Activated CD4-positive, CD25-positive, alpha-beta regulatory T cell treated with anti-CD3 and anti-CD28 coated beads, Interleukin-2, amount 50 U/mL, for 72 hours (primary cell): ENCODE data around the gene PEF1.

Source experiments
- DNase-seq: peaks from one replicate; pipeline ENCODE4 v3.0.0; 2021

Gene PEF1

DNA sequence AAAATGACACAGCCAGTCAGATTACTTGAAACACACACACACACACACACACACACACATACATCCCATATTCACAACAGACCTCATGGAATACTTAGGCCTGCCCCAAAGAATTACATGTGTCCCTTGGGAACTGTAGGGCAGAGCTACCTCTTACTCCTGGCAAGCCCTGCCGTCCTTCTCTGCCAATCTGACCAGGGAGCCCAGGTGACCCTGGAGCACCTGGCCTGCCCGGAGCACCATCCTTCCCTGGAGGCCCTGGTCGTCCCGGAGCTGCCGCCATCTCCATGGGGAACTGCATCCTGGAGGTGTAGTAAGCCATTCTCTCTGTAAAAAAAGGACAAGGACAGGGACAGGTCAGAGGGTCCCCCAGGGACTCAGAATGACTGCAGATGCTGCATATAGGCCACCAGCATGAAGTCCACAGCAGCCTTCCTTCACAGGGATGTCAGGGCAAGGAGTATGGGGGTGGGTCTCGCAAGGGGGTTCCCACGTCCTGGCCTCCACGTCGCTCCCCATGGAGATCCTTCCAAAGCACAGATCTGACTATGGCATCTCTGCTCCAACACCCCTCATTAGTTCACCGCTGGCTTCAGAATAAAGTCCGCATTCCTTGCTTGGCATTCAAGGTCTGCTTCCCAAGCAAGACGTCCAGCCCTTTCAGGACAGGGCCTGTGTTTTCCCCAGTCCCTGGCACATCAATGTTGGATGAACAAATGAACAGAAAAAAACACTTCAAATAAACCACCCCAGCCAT is 9.2 kb upstream of the PEF1 start:
- DNase-seq = no peak

GRCh38 chr1:31652891-31653499 is 8.3 kb upstream of the PEF1 start:
- DNase-seq = no peak

GRCh38 chr1:31651766-31652165 is 7.1 kb upstream of the PEF1 start:
- DNase-seq = no peak

- DNase-seq = no peak
Observed at GRCh38 chr1:31651089-31651420, 6.4 kb upstream of the PEF1 start.

DNA sequence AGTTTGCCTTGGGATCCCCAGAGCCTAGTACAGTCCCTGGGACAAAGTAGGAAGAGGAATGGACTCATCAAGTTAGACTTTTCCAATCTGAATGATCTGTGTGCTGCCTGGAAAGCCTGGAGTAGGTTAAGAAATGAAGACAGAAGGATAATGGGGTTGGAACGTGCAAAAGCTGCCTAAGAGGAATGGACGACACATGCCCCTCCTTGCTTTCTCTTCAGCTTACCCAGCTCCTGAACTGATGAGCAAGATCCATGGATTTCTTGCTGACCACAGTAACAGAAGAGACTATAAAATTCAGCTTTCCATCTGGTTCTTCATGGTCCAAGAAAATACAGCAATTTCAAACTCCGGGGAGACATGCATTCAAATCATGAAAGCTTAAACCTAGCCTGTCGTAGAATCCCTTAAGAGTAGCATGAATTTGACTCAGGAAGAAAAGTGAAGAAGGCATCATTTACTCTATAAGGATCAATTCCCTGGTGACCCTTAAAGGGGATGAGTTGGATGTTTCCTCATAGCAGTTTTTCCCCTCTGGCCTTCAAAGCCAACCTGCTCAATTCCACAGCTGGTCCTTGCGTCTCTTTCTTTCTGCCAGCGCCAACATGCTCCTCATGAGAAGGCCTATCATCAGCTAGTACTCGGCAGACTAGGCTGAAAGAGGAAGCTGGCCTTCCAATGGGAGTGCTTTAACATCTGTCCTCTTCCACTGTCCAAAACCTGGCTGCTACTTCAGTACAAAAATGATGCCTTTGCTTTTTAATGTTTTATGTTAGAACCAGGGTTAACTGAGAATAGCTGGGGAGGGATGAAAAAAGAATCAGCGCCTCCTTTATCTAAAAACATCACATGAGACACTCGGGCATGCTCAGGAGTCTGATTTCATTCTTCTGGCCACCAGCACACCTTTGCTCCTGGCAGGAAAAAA is 5.7 kb upstream of the PEF1 start:
- DNase-seq = no peak

GRCh38 chr1:31648641-31649357 is 4.1 kb upstream of the PEF1 start:
- no peak for DNase-seq

DNA sequence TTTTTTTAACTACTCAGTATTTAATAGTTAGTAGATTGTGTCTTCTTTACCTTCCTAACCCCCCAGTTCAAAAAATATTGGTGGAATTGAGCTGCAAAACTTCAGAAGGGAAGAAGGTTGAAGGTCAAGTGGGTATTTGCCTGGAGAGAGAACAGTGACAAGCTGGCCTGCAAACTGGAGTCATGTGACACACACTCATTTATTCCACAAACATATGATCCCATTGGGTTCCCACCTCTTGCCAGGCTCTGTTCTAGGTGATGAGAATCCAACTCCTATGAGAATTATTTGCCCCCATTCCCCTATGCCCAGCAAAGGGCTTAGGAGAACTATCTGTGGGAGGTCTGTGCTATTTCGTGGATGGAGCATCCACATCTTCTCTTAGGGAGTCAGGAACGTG is 3.5 kb upstream of the PEF1 start:
- no peak for DNase-seq

- DNase-seq = no peak
Observed at GRCh38 chr1:31647106-31647505, 2.4 kb upstream of the PEF1 start.

DNA sequence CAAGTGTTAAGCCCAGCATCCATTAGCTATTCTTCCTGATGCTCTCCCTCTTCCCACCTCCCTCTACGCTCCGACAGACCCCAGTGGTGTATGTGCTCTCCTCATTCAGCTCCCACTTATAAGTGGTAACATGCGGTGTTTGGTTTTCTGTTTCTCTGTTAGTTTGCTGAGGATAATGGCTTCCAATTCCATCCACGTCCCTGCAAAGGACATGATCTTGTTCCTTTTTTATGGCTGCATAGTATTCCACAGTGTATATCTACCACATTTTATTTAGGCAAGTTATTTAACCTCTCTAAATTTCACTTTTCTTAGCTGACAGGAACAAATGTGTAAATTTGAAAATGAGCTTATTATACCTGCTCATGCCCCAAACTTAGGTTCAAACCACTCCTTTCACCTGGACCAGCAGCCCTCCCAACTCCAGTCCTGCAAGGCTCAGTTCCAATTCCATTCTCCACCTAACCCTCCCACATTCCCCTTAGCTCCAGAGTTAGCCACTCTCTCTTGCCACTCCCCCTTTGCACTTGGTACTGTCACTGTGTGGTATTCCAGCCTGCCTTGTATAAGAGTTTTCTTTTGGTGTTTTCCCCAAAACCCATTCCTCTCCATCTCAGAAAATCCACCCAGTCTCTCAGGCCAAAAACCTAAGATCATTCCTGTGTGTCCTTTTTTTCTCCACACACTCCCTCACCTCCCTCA is 1.7 kb upstream of the PEF1 start:
- DNase-seq = no peak

GRCh38 chr1:31645274-31645568 is 545 bp upstream of the PEF1 start:
- DNase-seq = no peak

DNA sequence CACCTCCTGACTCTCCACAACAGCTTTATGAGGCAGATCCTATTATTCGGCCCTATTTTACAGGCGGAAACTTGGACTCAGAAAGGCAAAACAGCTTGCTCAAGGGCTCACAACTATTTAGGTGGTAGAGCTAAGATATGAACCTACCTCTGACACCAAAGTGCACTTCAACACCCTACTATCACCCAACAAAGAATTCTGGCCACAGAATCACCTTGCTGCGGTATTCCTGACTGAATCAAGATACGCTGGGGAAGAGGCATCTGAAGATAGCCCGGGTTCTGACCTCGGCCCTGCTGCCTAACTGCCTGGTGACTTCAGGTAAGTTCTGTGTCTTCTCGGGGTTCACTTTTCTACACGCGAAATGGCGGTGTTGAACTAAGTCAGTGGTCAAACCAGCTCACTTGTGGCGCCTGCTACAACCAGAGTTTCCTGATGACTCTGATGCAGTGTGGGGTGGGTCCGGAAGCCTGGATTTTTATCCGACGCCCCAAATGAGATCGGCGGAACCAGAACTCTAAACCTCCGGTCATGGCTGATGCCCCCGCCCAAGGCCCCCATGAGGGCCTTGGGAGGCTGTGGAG is 608 bp downstream of the PEF1 start:
- DNase-seq = no peak

GRCh38 chr1:31642897-31643296 is 1.8 kb downstream of the PEF1 start:
- no peak for DNase-seq

- no peak for DNase-seq
Observed at GRCh38 chr1:31642366-31642765, 2.3 kb downstream of the PEF1 start.

DNA sequence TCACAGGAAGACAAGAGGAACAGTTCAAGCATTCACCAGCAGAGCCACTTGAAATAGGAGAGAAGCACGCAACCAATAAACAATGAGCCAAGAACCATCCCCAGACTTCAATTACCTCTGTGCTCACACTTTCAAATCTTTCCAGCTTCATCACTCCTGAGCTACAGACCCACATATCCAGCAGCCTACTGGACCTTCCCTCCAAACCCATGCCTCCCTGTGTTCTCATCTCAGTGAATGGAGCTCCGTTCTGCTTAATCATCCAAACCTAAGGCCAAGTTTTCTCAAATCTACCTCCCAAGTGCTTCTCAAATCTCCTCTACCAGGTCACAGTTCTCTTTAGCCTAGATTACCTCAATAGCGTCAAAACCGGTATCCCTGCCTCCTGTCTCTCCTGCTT is 3.7 kb downstream of the PEF1 start:
- DNase-seq = no peak

GRCh38 chr1:31640179-31640578 is 4.5 kb downstream of the PEF1 start:
- no peak for DNase-seq

- DNase-seq = no peak
Observed at GRCh38 chr1:31639543-31639942, 5.1 kb downstream of the PEF1 start.

GRCh38 chr1:31637915-31638673 is 6.6 kb downstream of the PEF1 start:
- no peak for DNase-seq

- DNase-seq = no peak
Observed at GRCh38 chr1:31633117-31633516, 11.6 kb downstream of the PEF1 start.

- DNase-seq = no peak
Observed at GRCh38 chr1:31632649-31633048, 12.0 kb downstream of the PEF1 start.

DNA sequence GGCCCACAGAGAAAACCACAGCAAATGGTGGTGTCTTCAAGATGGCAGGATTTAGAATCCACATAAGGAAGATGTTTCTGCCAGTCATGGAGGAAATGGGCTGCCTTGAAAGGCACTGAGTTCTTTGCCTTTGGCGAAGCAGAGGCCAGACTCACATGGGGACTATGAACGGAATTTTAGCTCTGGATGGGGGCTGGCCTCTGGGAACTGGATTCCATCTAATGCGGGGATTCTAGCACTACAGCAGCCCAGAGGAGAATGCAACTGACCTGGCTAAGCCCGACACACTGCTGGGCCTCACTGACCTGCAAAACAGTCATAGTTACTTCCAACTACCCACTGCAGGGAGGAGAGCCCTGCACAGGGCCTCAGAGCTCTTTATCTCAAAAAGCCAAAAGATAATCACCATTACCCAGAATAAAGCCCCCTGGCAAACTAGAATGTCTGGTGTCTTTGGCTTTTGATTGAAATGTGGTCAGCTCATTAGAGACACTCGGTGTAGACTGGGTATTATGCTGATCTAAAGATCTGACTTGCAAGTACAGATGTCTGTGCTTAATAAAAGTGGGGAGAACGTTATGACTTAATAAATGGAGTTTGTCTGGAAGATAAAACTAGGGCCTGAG is 15.6 kb downstream of the PEF1 start:
- DNase-seq = no peak

DNA sequence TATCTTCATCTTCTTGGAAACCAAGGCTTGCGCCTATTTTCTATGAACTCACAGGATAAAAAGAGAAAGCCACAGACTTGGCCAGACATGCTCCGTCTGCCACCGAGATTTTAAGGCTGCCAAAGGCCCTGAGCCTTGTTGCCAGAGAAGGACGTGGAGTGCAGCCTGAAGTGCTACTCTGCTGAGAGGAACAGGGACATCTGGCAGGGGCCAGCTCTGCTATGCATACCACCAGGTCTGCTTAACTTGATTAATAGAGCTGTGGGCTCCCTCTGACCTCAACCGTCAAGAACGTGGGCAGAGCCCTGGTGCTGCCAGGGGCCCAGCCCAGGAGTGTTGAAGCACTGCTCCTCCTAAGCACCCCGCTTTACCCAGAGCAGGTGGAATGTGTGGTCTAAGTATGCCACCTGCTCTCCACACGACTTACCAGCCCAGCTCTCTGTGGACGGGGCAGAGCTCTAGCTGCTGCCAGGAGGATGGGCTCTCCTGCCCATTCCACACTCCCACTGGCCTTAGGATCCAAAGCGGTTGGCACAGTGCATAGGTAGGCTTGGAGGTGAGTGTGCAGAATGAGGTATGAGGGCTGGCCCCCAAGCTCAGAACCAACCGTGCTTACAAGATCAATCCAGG is 16.6 kb downstream of the PEF1 start:
- DNase-seq = no peak
